Measurements from ENCODE around the gene KAT8.
A peak's percentile ranks its signal among the peaks of the same experiment; 100 is the strongest.

The KAT8 gene

GRCh38 chr16:31133046-31133501 is 15.6 kb downstream of the KAT8 start (continued):
- no peak for TF ChIP-seq ZNF214 (tag by site-specific recombination; IDR thresholded peaks at IDR 0.05; ENCODE audit: borderline replicate concordance)
- no peak for TF ChIP-seq ZNF777 (tag by site-specific recombination; IDR thresholded peaks at IDR 0.05; ENCODE audit: borderline replicate concordance)
- no peak for TF ChIP-seq ZNF426 (tag by site-specific recombination; IDR thresholded peaks at IDR 0.05)
- no peak for TF ChIP-seq ZFP69B (tag by site-specific recombination; IDR thresholded peaks at IDR 0.05)
- TF ChIP-seq ZNF416 (tag by site-specific recombination; IDR thresholded peaks at IDR 0.05), result no peak
- TF ChIP-seq BCL11B (tag by site-specific recombination; IDR thresholded peaks at IDR 0.05; ENCODE audit: low read depth), result peak; percentile 51; the same call in 1 of the 2 replicates
- TF ChIP-seq ZNF837 (tag by site-specific recombination; IDR thresholded peaks at IDR 0.05), result no peak
- peak; percentile 45; the same call in 1 of the 2 replicates for TF ChIP-seq ZBTB8A (tag by site-specific recombination; IDR thresholded peaks at IDR 0.05)

- TF ChIP-seq ZNF768 (tag by site-specific recombination; IDR thresholded peaks at IDR 0.05) (no peak), ZBTB8A (tag by site-specific recombination; IDR thresholded peaks at IDR 0.05) (peak; percentile 38; the same call in 1 of the 2 replicates), ZNF449 (tag by site-specific recombination; IDR thresholded peaks at IDR 0.05) (peak; percentile 82), SP7 (tag by site-specific recombination; IDR thresholded peaks at IDR 0.05) (0 out of 2 replicates have a peak, but pooled peaks have one; percentile 10)
- Histone ChIP-seq H3K4me3 (ENCODE audit: low read depth, low read length) (no peak overlapping the region), H3K27ac (ENCODE audit: extremely low read depth, low read depth, low read length) (no peak overlapping the region), H3K9me3 (ENCODE audit: control insufficient read depth, insufficient read depth, low read depth, low read length) (no peaks in the 10 kb centered on the region), H3K36me3 (ENCODE audit: control insufficient read depth in 2 of 2, insufficient read depth in 1 of 2, low read length in 2 of 2) (peaks cover 0 to 35% of the 10 kb centered on the region in 2 experiments; a peak in 1 of 3 replicates), H3K4me1 (ENCODE audit: control insufficient read depth, insufficient read depth, low read length) (peaks cover 11% of the 10 kb centered on the region; the same call in 1 of the 2 replicates)
- POLR2A ChIA-PET, result interaction anchor here (1.0 to 1.1 kb wide), 2 partner anchors 17 to 46 kb away, joined by 3 to 5 read pairs; partner anchors contain the start of gene KAT8
- CTCF ChIA-PET, result interaction anchor here (1.2 kb wide), 1 partner anchor 8 kb away, joined by 5 read pairs; no protein-coding TSS in a partner anchor
Measured at GRCh38 chr16:31134091-31134571, 16.7 kb downstream of the KAT8 start.

GRCh38 chr16:31134625-31135534 is 17.4 kb downstream of the KAT8 start:
- POLR2A ChIA-PET, result interaction anchor here (1.0 to 1.1 kb wide), 3 partner anchors 7 to 46 kb away, joined by 3 to 5 read pairs (median 3); partner anchors contain the start of gene KAT8
- TF ChIP-seq ZNF639 (tag by site-specific recombination; IDR thresholded peaks at IDR 0.05), result no peak
- TF ChIP-seq ZNF146 (tag by site-specific recombination; IDR thresholded peaks at IDR 0.05), result no peak
- TF ChIP-seq KLF10 (tag by site-specific recombination; IDR thresholded peaks at IDR 0.05), result no peak
- TF ChIP-seq ZNF155 (tag by site-specific recombination; IDR thresholded peaks at IDR 0.05), result no peak
- TF ChIP-seq ZNF202 (tag by site-specific recombination; IDR thresholded peaks at IDR 0.05; ENCODE audit: borderline replicate concordance), result no peak
- TF ChIP-seq ZNF274 (IDR thresholded peaks at IDR 0.05; ENCODE audit: low read length), result no peak
- TF ChIP-seq ZNF274 (tag by site-specific recombination; IDR thresholded peaks at IDR 0.05; ENCODE audit: borderline replicate concordance), result no peak
- no peak for TF ChIP-seq ZNF335 (tag by site-specific recombination; conservative IDR thresholded peaks at IDR 0.05)
- TF ChIP-seq GLIS1 (tag by site-specific recombination; IDR thresholded peaks at IDR 0.05), result no peak
- no peak for TF ChIP-seq KLF8 (tag by site-specific recombination; IDR thresholded peaks at IDR 0.05)
- no peak for TF ChIP-seq SALL2 (tag by site-specific recombination; IDR thresholded peaks at IDR 0.05; ENCODE audit: borderline replicate concordance)
- TF ChIP-seq ZBTB44 (tag by site-specific recombination; IDR thresholded peaks at IDR 0.05), result no peak
- no peak for TF ChIP-seq ZNF521 (tag by site-specific recombination; IDR thresholded peaks at IDR 0.05)
- no peak for TF ChIP-seq ZNF175 (tag by site-specific recombination; IDR thresholded peaks at IDR 0.05)
- TF ChIP-seq ZNF362 (tag by site-specific recombination; IDR thresholded peaks at IDR 0.05), result no peak

More at GRCh38 chr16:31134625-31135534, 17.4 kb downstream of the KAT8 start:
- H3K4me3 ChIP-seq (ENCODE audit: low read depth, low read length), result no peak overlapping the region
- H3K27ac ChIP-seq (ENCODE audit: extremely low read depth, low read depth, low read length), result no peak overlapping the region
- CTCF ChIA-PET, result interaction anchor here (0.6 kb wide), 1 partner anchor 136 kb away, joined by 4 read pairs; no protein-coding TSS in a partner anchor
- peaks cover 11% of the 10 kb centered on the region; the same call in 1 of the 2 replicates for H3K4me1 ChIP-seq (ENCODE audit: control insufficient read depth, insufficient read depth, low read length)
- peaks cover 0 to 28% of the 10 kb centered on the region in 2 experiments; a peak in 1 of 3 replicates for H3K36me3 ChIP-seq (ENCODE audit: control insufficient read depth in 2 of 2, insufficient read depth in 1 of 2, low read length in 2 of 2)
- H3K9me3 ChIP-seq (ENCODE audit: control insufficient read depth, insufficient read depth, low read depth, low read length), result no peaks in the 10 kb centered on the region

All from HEK293 (cell line).